IMR-90 (cell line): ENCODE measurements around the gene ADAMTS19. TPM values are rescaled to one million over a fixed set of nuclear protein-coding genes. Genes with fewer than 3 reads are reported as not detected.

Experiments
- ATAC-seq: fragments of 200-7000 bp; cut with Tn5 transposase; 2 replicates; pipeline ENCODE4 v1.9.1; 2020; ENCODE audit warnings: low read depth, mild to moderate bottlenecking, moderate library complexity
- BruUV-seq: library from RNA; stranded (reverse); fragments of 400-500 nt; replicated peaks from 2 replicates; lab custom pipeline; 2021; lab: Mats Ljungman, UMichigan
- CTCF ChIA-PET: fragments of 300-600 bp; formaldehyde crosslinking; extraction: SDS; loops from one replicate; lab custom pipeline; 2021; ENCODE audit warnings: antibody characterized with exemption; lab: Yijun Ruan, JAX
- POLR2A ChIA-PET: fragments of 300-600 bp; sonication (Branson Sonifier 250); formaldehyde crosslinking; loops from one replicate; lab custom pipeline; 2022; ENCODE audit warnings: antibody characterized with exemption; ENCODE audit not compliant: unreplicated experiment; lab: Charles Lee
- DNase-seq: peaks from one replicate; pipeline ENCODE4 v3.0.0; 2013
- H2AFZ ChIP-seq: replicated peaks from 2 replicates; pipeline ENCODE3; 2013; ENCODE audit warnings: low read length, mild to moderate bottlenecking; ENCODE audit not compliant: poor library complexity
- H2AK5ac ChIP-seq: 2 replicates; pipeline ENCODE4 v1.6.1; 2013; ENCODE audit warnings: low read depth, low read length, inconsistent platforms
- H2AK9ac ChIP-seq: replicated peaks from 2 replicates; pipeline ENCODE3; 2013; ENCODE audit warnings: mild to moderate bottlenecking, low read depth, low read length, moderate library complexity; ENCODE audit not compliant: poor library complexity
- H2BK120ac ChIP-seq: 2 replicates; pipeline ENCODE4 v1.6.1; 2013; ENCODE audit warnings: low read depth, low read length, inconsistent platforms
- H2BK15ac ChIP-seq: 3 replicates; pipeline ENCODE4 v1.6.1; 2013; ENCODE audit warnings: low read depth, low read length, inconsistent platforms
- H2BK20ac ChIP-seq: 2 replicates; pipeline ENCODE4 v1.6.1; 2013; ENCODE audit warnings: low read depth, mild to moderate bottlenecking, inconsistent platforms, low read length, moderate library complexity
- H2BK5ac ChIP-seq: 2 replicates; pipeline ENCODE4 v1.6.1; 2013; ENCODE audit warnings: mild to moderate bottlenecking, low read depth, low read length, inconsistent platforms; ENCODE audit not compliant: poor library complexity, severe bottlenecking
- H3K14ac ChIP-seq: replicated peaks from 2 replicates; pipeline ENCODE4 v1.6.1; 2013; ENCODE audit warnings: low read depth, low read length, inconsistent platforms
- H3K18ac ChIP-seq: 2 replicates; pipeline ENCODE4 v1.6.1; 2013; ENCODE audit warnings: low read depth, low read length, control low read depth
- H3K23ac ChIP-seq: 2 replicates; pipeline ENCODE4 v1.6.1; 2013; ENCODE audit warnings: low read depth, low read length, inconsistent platforms
- H3K27ac ChIP-seq: 2 replicates; pipeline ENCODE4 v1.5.1; 2013; ENCODE audit warnings: mild to moderate bottlenecking, control low read depth, low read length; ENCODE audit not compliant: insufficient read depth
- H3K27me3 ChIP-seq: 2 replicates; pipeline ENCODE4 v1.6.1; 2013; ENCODE audit warnings: low read length; ENCODE audit not compliant: control insufficient read depth, insufficient read depth
- H3K36me3 ChIP-seq: 2 replicates; pipeline ENCODE4 v1.6.1; 2013; ENCODE audit warnings: low read length, mixed read lengths; ENCODE audit not compliant: control insufficient read depth, insufficient read depth
- H3K4ac ChIP-seq: 2 replicates; pipeline ENCODE4 v1.6.1; 2013; ENCODE audit warnings: low read depth, low read length, inconsistent platforms
- H3K4me1 ChIP-seq: 2 replicates; pipeline ENCODE4 v1.6.1; 2013; ENCODE audit warnings: low read length, mixed read lengths; ENCODE audit not compliant: control insufficient read depth, insufficient read depth
- H3K4me2 ChIP-seq: 2 replicates; pipeline ENCODE4 v1.6.1; 2013; ENCODE audit warnings: low read depth, mild to moderate bottlenecking, control low read depth, low read length, moderate library complexity
- H3K4me3 ChIP-seq: 2 replicates; pipeline ENCODE4 v1.5.1; 2013; ENCODE audit warnings: low read depth, mild to moderate bottlenecking, control low read depth, low read length, moderate library complexity; ENCODE audit not compliant: insufficient read depth
- H3K56ac ChIP-seq: 2 replicates; pipeline ENCODE4 v1.6.1; 2013; ENCODE audit warnings: low read length, inconsistent platforms; ENCODE audit not compliant: insufficient read depth; ENCODE audit errors: extremely low read depth
- H3K79me1 ChIP-seq, 2 experiments: 2 replicates each; pipeline ENCODE4 v1.6.1; 2013; ENCODE audit warnings: low read length in 2 of 2, inconsistent platforms in 1 of 2, low read depth in 1 of 2
- H3K9ac ChIP-seq: 2 replicates; pipeline ENCODE4 v1.6.1; 2013; ENCODE audit warnings: low read depth, low read length, control low read depth
- H3K9me1 ChIP-seq: 2 replicates; pipeline ENCODE4 v1.6.1; 2013; ENCODE audit warnings: low read length, inconsistent platforms; ENCODE audit not compliant: insufficient read depth
- H3K9me3 ChIP-seq: 2 replicates; pipeline ENCODE4 v1.6.1; 2013; ENCODE audit warnings: low read length; ENCODE audit not compliant: control insufficient read depth, insufficient read depth
- H4K20me1 ChIP-seq: 2 replicates; pipeline ENCODE4 v1.6.1; 2013; ENCODE audit warnings: low read length, inconsistent platforms; ENCODE audit not compliant: insufficient read depth
- H4K5ac ChIP-seq: 2 replicates; pipeline ENCODE4 v1.6.1; 2013; ENCODE audit warnings: mild to moderate bottlenecking, low read depth, low read length, control low read depth
- H4K8ac ChIP-seq, 2 experiments: 2 replicates each; pipeline ENCODE4 v1.6.1; 2013; ENCODE audit warnings: low read depth in 2 of 2, low read length in 2 of 2, control low read depth in 1 of 2, inconsistent platforms in 1 of 2
- H4K91ac ChIP-seq: 2 replicates; pipeline ENCODE4 v1.6.1; 2013; ENCODE audit warnings: low read depth, low read length, inconsistent platforms; ENCODE audit not compliant: insufficient read depth
- FOS ChIP-seq: fragments of 150-350 bp; IDR thresholded peaks from 2 replicates; pipeline ENCODE4 v1.6.1; 2016; ENCODE audit warnings: low read depth, low read length
- NFE2L2 ChIP-seq: fragments of 150-350 bp; IDR thresholded peaks from 2 replicates; pipeline ENCODE4 v1.6.1; 2016; ENCODE audit warnings: low read depth, mild to moderate bottlenecking, low read length
- WGBS, 2 experiments: methylation state at CpG; one replicate each; pipeline versions ENCODE4 v1.1.5 to v1.1.7; 2013; ENCODE audit warnings: missing lambda C conversion rate in 2 of 2; ENCODE audit not compliant: insufficient read length in 1 of 2; ENCODE audit errors: extremely low coverage in 2 of 2; 5-methylcytosine and 5-hydroxymethylcytosine counted together
- dilution Hi-C: fragments of 300-500 bp; cut with HindIII; formaldehyde crosslinking; loops from one replicate; pipeline ENCODE4 v1.14.3; 2018; ENCODE audit warnings: low sequenced_read_pairs; ENCODE audit not compliant: unreplicated experiment
- in situ Hi-C: fragments of 300-500 bp; cut with MboI; formaldehyde crosslinking; loops from 3 replicates; pipeline ENCODE4 v1.14.3; 2019; ENCODE audit warnings: low sequenced_read_pairs, inconsistent platforms, mixed read lengths
- intact Hi-C: fragments of 100-400 bp; cut with micrococcal nuclease; formaldehyde crosslinking; loops from 2 replicates; pipeline ENCODE4 v1.10.0; 2022
- polyA plus RNA-seq, 3 experiments: library from polyadenylated mRNA; depleted of rRNA; stranded (reverse); fragments of >200 nt; gene quantifications; 2 replicates each; pipeline ENCODE4 v1.2.3, GENCODE V29; 2012; ENCODE audit warnings: low replicate concordance in 1 of 3
- total RNA-seq: library from RNA; depleted of rRNA; stranded (reverse); fragments of >200 nt; gene quantifications from 2 replicates; pipeline ENCODE4 v1.2.3, GENCODE V29; 2012

Gene ADAMTS19
- total and polyA plus RNA-seq, 2 of the 4 experiments (the other 2 are of a cell fraction) = under 0.01 to 0.17 TPM

GRCh38 chr5:129563585-129563984, 103.5 kb downstream of the ADAMTS19 start:
- Histone ChIP-seq H3K9ac (no peak overlapping the region), H2BK20ac (no peak overlapping the region), H4K5ac (no peak overlapping the region), H3K79me1 (no peaks in the 10 kb centered on the region), H3K9me3 (no peaks in the 10 kb centered on the region), H2BK120ac (no peak overlapping the region), H3K23ac (no peak overlapping the region), H2AFZ (no peak overlapping the region), H3K14ac (no peak overlapping the region), H3K56ac (no peak overlapping the region), H2BK5ac (no peak overlapping the region), H3K36me3 (no peaks in the 10 kb centered on the region), H3K27ac (no peak overlapping the region), H3K18ac (no peak overlapping the region), H3K9me1 (no peaks in the 10 kb centered on the region), H3K4me3 (no peak overlapping the region), H3K4me1 (no peaks in the 10 kb centered on the region), H2AK9ac (no peak overlapping the region), H4K20me1 (no peaks in the 10 kb centered on the region), H3K4me2 (no peak overlapping the region), H3K27me3 (no peaks in the 10 kb centered on the region), H4K8ac (no peak overlapping the region), H3K4ac (no peak overlapping the region), H2BK15ac (no peak overlapping the region), H2AK5ac (no peak overlapping the region), H4K91ac (no peak overlapping the region)
- POLR2A ChIA-PET = no interaction called here
- CTCF ChIA-PET = no interaction called here
- no CpG with 5 or more reads among the region's 3 CpGs for WGBS, 2 experiments
- intact Hi-C loops = no loop called here
- BruUV-seq = no TSS peak
- DNase-seq (no peak), ATAC-seq (no peak)
- dilution Hi-C loops = no loop called here
- in situ Hi-C loops = no loop called here
- TF ChIP-seq NFE2L2 = no peak
- TF ChIP-seq FOS = no peak
